K562 (cell line): ENCODE results near the gene TSPAN13. TPM values are rescaled to one million over a fixed set of nuclear protein-coding genes. Genes with fewer than 3 reads are reported as not detected.

ENCODE experiments used
- ATAC-seq: fragments of 200-7000 bp; cut with Tn5 transposase; 3 replicates; pipeline ENCODE4 v1.9.1; 2020; ENCODE audit warnings: moderate library complexity
- BruUV-seq: library from RNA; stranded (reverse); fragments of 400-500 nt; replicated peaks from 2 replicates; lab custom pipeline; 2021; lab: Mats Ljungman, UMichigan
- CTCF ChIA-PET: fragments of 300-600 bp; formaldehyde crosslinking; extraction: SDS; loops from one replicate; lab custom pipeline; 2021; ENCODE audit warnings: low intra/inter-chr PET ratio; lab: Yijun Ruan, JAX
- POLR2A ChIA-PET: fragments of 300-600, 350-650 bp; sonication (Branson Sonifier 250); formaldehyde crosslinking; extraction: SDS; loops from one replicate; lab custom pipeline; 2021; ENCODE audit warnings: antibody characterized with exemption, inconsistent platforms; lab: Yijun Ruan, JAX
- DNase-seq, 4 experiments: peaks; one replicate each; pipeline versions ENCODE4 v3.0.0 to v3.0.0-alpha.2; 2011 to 2018; ENCODE audit warnings: low spot score in 3 of 4, mixed read lengths in 3 of 4; ENCODE audit errors: extremely low read depth in 1 of 4
- FAIRE-seq: peaks from 2 replicates; lab custom pipeline; 2011; peaks lifted over from hg19 to GRCh38; lab: Jason Lieb, UNC
- H2AFZ ChIP-seq: 2 replicates; pipeline ENCODE4 v1.6.0; 2011; ENCODE audit warnings: low read depth, low read length, control low read depth, inconsistent platforms
- H3K27ac ChIP-seq: fragments of 200-600 bp; 3 replicates; pipeline ENCODE4 v1.8.0; 2011; ENCODE audit warnings: low read depth, mild to moderate bottlenecking, control low read depth, inconsistent platforms, low read length, moderate library complexity, mixed read lengths; ENCODE audit errors: extremely low read depth
- H3K27me3 ChIP-seq, 2 experiments: fragments of 300-600 bp in 1 of 2; 2 replicates in 1 of 2; 3 replicates in 1 of 2; pipeline versions ENCODE4 v1.6.0 to v1.8.0; 2011; ENCODE audit warnings: inconsistent platforms in 2 of 2, low read length in 2 of 2, mild to moderate bottlenecking in 1 of 2, mixed read lengths in 1 of 2, moderate library complexity in 1 of 2; ENCODE audit not compliant: control insufficient read depth in 2 of 2, insufficient read depth in 2 of 2
- H3K36me3 ChIP-seq: fragments of 300-600 bp; 3 replicates; pipeline ENCODE4 v1.8.0; 2011; ENCODE audit warnings: mild to moderate bottlenecking, low read length, inconsistent platforms; ENCODE audit not compliant: control insufficient read depth, insufficient read depth
- H3K4me1 ChIP-seq, 2 experiments: fragments of 200-600 bp in 1 of 2; replicated peaks in 1 of 2; 2 replicates in 1 of 2; 3 replicates in 1 of 2; pipeline versions ENCODE4 v1.5.1 to v1.8.0; 2011; ENCODE audit warnings: inconsistent platforms in 2 of 2, low read length in 2 of 2, mild to moderate bottlenecking in 1 of 2, mixed read lengths in 1 of 2, moderate library complexity in 1 of 2; ENCODE audit not compliant: control insufficient read depth in 2 of 2, insufficient read depth in 2 of 2
- H3K4me2 ChIP-seq: 2 replicates; pipeline ENCODE4 v1.6.1; 2011; ENCODE audit warnings: low read length, control low read depth, inconsistent platforms, mixed read lengths; ENCODE audit not compliant: insufficient read depth
- H3K4me3 ChIP-seq: fragments of 200-600 bp; sonication (generic), shearing (Covaris generic); 2 replicates; pipeline ENCODE4 v1.5.1; 2016; ENCODE audit warnings: control low read depth, inconsistent platforms
- H3K79me2 ChIP-seq: fragments of 200-600 bp; 3 replicates; pipeline ENCODE4 v1.8.0; 2011; ENCODE audit warnings: low read length, inconsistent platforms; ENCODE audit not compliant: control insufficient read depth, insufficient read depth
- H3K9ac ChIP-seq, 2 experiments: 2 replicates each; pipeline versions ENCODE4 v1.6.0 to v1.6.1; 2011; ENCODE audit warnings: low read depth in 2 of 2, low read length in 2 of 2, control low read depth in 1 of 2, inconsistent platforms in 1 of 2, mild to moderate bottlenecking in 1 of 2, mixed read lengths in 1 of 2; ENCODE audit not compliant: insufficient read depth in 1 of 2
- H3K9me1 ChIP-seq: one replicate; pipeline ENCODE4 v1.6.0; 2011; ENCODE audit warnings: inconsistent platforms, mild to moderate bottlenecking, low read length, moderate library complexity; ENCODE audit not compliant: control insufficient read depth, insufficient read depth
- H3K9me3 ChIP-seq: replicated peaks from 2 replicates; pipeline ENCODE4 v1.5.1; 2011; ENCODE audit warnings: low read depth, low read length, inconsistent platforms; ENCODE audit not compliant: control insufficient read depth, insufficient read depth
- H4K20me1 ChIP-seq: replicated peaks from 2 replicates; pipeline ENCODE4 v1.6.1; 2011; ENCODE audit warnings: low read length, inconsistent platforms, mixed read lengths; ENCODE audit not compliant: control insufficient read depth, insufficient read depth
- ATF3 ChIP-seq, 2 experiments: fragments of 450-650 bp in 1 of 2; sonication (generic) in 1 of 2; formaldehyde crosslinking in 1 of 2; IDR thresholded peaks in 1 of 2; conservative IDR thresholded peaks in 1 of 2; 2 replicates each; pipeline versions ENCODE4 v1.6.1 to v1.8.1; 2016 to 2023; ENCODE audit warnings: mild to moderate bottlenecking in 2 of 2, moderate library complexity in 2 of 2, inconsistent platforms in 1 of 2, missing genetic modification reagents in 1 of 2
- EHMT2 ChIP-seq: fragments of 450-650 bp; IDR thresholded peaks from 2 replicates; pipeline ENCODE4 v1.6.1; 2018; ENCODE audit warnings: antibody characterized with exemption
- FOSL1 ChIP-seq: fragments of 200-800 bp; sonication (Bioruptor generic); conservative IDR thresholded peaks from 2 replicates; pipeline ENCODE4 v1.6.1; 2016; ENCODE audit warnings: missing genetic modification characterization, missing compliant biosample characterization
- FOXA3 ChIP-seq, 2 experiments: fragments of 450-650 bp in 1 of 2; sonication (generic) in 1 of 2; formaldehyde crosslinking; IDR thresholded peaks in 1 of 2; conservative IDR thresholded peaks in 1 of 2; 2 replicates each; pipeline versions ENCODE4 v1.4.0 to v1.8.0; 2020 to 2022; ENCODE audit warnings: mild to moderate bottlenecking in 2 of 2, missing genetic modification reagents in 1 of 2
- NR2C1 ChIP-seq, 2 experiments: fragments of 450-650 bp; IDR thresholded peaks; 2 replicates each; pipeline ENCODE4 v1.6.1; 2017; ENCODE audit warnings: mild to moderate bottlenecking in 2 of 2, antibody characterized with exemption in 1 of 2, inconsistent platforms in 1 of 2, missing compliant biosample characterization in 1 of 2, missing genetic modification characterization in 1 of 2
- ZNF174 ChIP-seq: fragments of 250-450 bp; sonication (Bioruptor Pico); IDR thresholded peaks from 2 replicates; pipeline ENCODE4 v1.4.0; 2020; ENCODE audit warnings: mild to moderate bottlenecking
- ZNF592 ChIP-seq: fragments of 450-650 bp; IDR thresholded peaks from 2 replicates; pipeline ENCODE4 v1.6.1; 2017; ENCODE audit warnings: antibody characterized with exemption, mild to moderate bottlenecking
- ZNF699 ChIP-seq: fragments of 250-450 bp; sonication (Bioruptor Pico); IDR thresholded peaks from 2 replicates; pipeline ENCODE4 v1.8.0; 2021; ENCODE audit warnings: mild to moderate bottlenecking, moderate library complexity; ENCODE audit not compliant: insufficient replicate concordance
- WGBS: fragments of 100-300 bp; shearing (Covaris generic); methylation state at CpG from one replicate; pipeline ENCODE4 v1.1.6; 2016; ENCODE audit warnings: low coverage, mixed read lengths; ENCODE audit not compliant: insufficient coverage; ENCODE audit errors: missing lambda C conversion rate; 5-methylcytosine and 5-hydroxymethylcytosine counted together
- in situ Hi-C: fragments of 300-500 bp; cut with MboI; formaldehyde crosslinking; loops from 4 replicates; pipeline ENCODE4 v1.15.0; 2018; ENCODE audit warnings: inconsistent platforms, mixed read lengths
- intact Hi-C: fragments of 100-400 bp; cut with micrococcal nuclease; formaldehyde crosslinking; loops from 2 replicates; pipeline ENCODE4 v1.14.2; 2022
- polyA plus RNA-seq, 8 experiments: library from polyadenylated mRNA; depleted of rRNA in 4 of 8; stranded (reverse) in 5 of 8; unstranded in 3 of 8; fragments of >200 nt; fragmentation: Nextera tagmentation in 2 of 8; fragmentation: Illumina TruSeq in 1 of 8; extraction: Ambion mirVana in 2 of 8; extraction: Trizol in 1 of 8; gene quantifications; 2 replicates each; pipeline versions ENCODE4 v1.2.1 to v1.2.3, GENCODE V29; 2011 to 2014; ENCODE audit warnings: inconsistent platforms in 1 of 8, missing spikeins in 1 of 8
- total RNA-seq, 7 experiments: library from RNA; depleted of rRNA in 6 of 7; stranded (reverse); fragments of >200 nt in 6 of 7; fragmentation: Illumina TruSeq in 2 of 7; extraction: Trizol in 2 of 7; gene quantifications; 2 replicates each; pipeline versions ENCODE4 v1.2.1 to v1.2.3, GENCODE V29; 2011 to 2021; ENCODE audit warnings: low replicate concordance in 1 of 7
- TF ChIP-seq, protein P1 (sequence below): fragments of 250-450 bp; sonication (Bioruptor Pico); IDR thresholded peaks from 2 replicates; pipeline ENCODE4 v1.5.0; 2020; ENCODE audit warnings: mild to moderate bottlenecking

Gene TSPAN13
- total and polyA plus RNA-seq, 9 of the 15 experiments (the other 6 are each of a cell fraction or from before 2014, with no cell fraction given): 7.8 to 46.3 (median 20.0) TPM

- Histone ChIP-seq H3K4me3 (no peak overlapping the region), H3K27ac (0 out of 3 replicates have a peak overlapping the region, but pooled peaks have one; percentile 21), H4K20me1 (no peaks in the 10 kb centered on the region), H3K79me2 (no peaks in the 10 kb centered on the region), H3K27me3 (no peaks in the 10 kb centered on the region), H2AFZ (peak overlapping the region; percentile 65), H3K36me3 (no peaks in the 10 kb centered on the region), H3K9me3 (no peaks in the 10 kb centered on the region), H3K9me1 (no peaks in the 10 kb centered on the region), H3K4me2 (no peak overlapping the region), H3K9ac (peak overlapping the region in 1 of 2 experiments; percentile 33; a peak in 2 of 4 replicates), H3K4me1 (peaks cover 28 to 45% of the 10 kb centered on the region in 2 experiments; a peak in 4 of 5 replicates)
- ATAC-seq (no peak), FAIRE-seq (no peak), DNase-seq (no peak)
- CTCF ChIA-PET: no interaction called here
- WGBS: 22% methylated on average over 4 of the region's 4 CpGs
- intact Hi-C loops (loop anchor here (5.0 kb wide), 1 partner anchor 81 kb away; no protein-coding TSS in a partner anchor), in situ Hi-C loops (no loop called here)
- BruUV-seq: no TSS peak
- TF ChIP-seq ZNF592 (peak; percentile 60; the same call in 1 of the 2 replicates), ZNF174 (CRISPR knock-in tag) (no peak), NR2C1 (IDR thresholded peaks at IDR 0.05) (no peak), NR2C1 (tag; IDR thresholded peaks at IDR 0.05) (no peak), ZNF699 (no peak), ATF3 (IDR thresholded peaks at IDR 0.05) (peak; percentile 51; the same call in 1 of the 2 replicates), ATF3 (CRISPR knock-in tag; conservative IDR thresholded peaks at IDR 0.05) (no peak), FOSL1 (peak; percentile 50; the same call in 1 of the 2 replicates), FOXA3 (CRISPR knock-in tag; conservative IDR thresholded peaks at IDR 0.05 in 1 of 2, IDR thresholded peaks at IDR 0.05 in 1 of 2) (peak in 1 of 2 experiments; percentile 64; a peak in 2 of 4 replicates), EHMT2 (no peak)
- TF ChIP-seq, protein P1, sequence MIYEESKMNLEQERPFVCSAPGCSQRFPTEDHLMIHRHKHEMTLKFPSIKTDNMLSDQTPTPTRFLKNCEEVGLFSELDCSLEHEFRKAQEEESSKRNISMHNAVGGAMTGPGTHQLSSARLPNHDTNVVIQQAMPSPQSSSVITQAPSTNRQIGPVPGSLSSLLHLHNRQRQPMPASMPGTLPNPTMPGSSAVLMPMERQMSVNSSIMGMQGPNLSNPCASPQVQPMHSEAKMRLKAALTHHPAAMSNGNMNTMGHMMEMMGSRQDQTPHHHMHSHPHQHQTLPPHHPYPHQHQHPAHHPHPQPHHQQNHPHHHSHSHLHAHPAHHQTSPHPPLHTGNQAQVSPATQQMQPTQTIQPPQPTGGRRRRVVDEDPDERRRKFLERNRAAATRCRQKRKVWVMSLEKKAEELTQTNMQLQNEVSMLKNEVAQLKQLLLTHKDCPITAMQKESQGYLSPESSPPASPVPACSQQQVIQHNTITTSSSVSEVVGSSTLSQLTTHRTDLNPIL (CRISPR knock-in tag): no peak
- POLR2A ChIA-PET: interaction anchor here (2.2 to 2.4 kb wide), 2 partner anchors 11 to 13 kb away, joined by 8 read pairs; partner anchors contain the start of gene TSPAN13
Observed at GRCh38 chr7:16743236-16743635, 10.3 kb upstream of the TSPAN13 start.
